Heart left ventricle (tissue), 16 donors: ENCODE measurements around the gene SEMA3B. TPM values are rescaled to one million over a fixed set of nuclear protein-coding genes. Genes with fewer than 3 reads are reported as not detected.
"Not testable (repeated sequence)": the region's sequence is repeated elsewhere in the genome, so short reads cannot be mapped to it uniquely, and the experiment has no call there.

Source experiments
- ATAC-seq, 4 donors: fragments of 200-7000 bp; cut with Tn5 transposase; one replicate each; pipeline ENCODE4 v1.9.1; 2020 to 2022; ENCODE audit warnings: moderate library complexity in 4 of 4, mild to moderate bottlenecking in 3 of 4, moderate number of reproducible peaks in 1 of 4
- DNase-seq, 5 donors: peaks; one replicate each; pipeline ENCODE4 v3.0.0-alpha.2; 2020
- H3K27ac ChIP-seq, 12 donors: fragments of 200-600 bp; sonication (generic) in 4 of 12; one replicate each; pipeline versions ENCODE4 v1.5.0 to v1.8.0; 2016 to 2022; ENCODE audit warnings: mild to moderate bottlenecking in 2 of 12
- H3K27me3 ChIP-seq, 9 donors: fragments of 200-600 bp; sonication (generic) in 2 of 9; one replicate each; pipeline versions ENCODE4 v1.5.1 to v1.8.0; 2016 to 2022; ENCODE audit warnings: mild to moderate bottlenecking in 3 of 9
- H3K36me3 ChIP-seq, 9 donors: fragments of 200-600 bp; sonication (generic) in 2 of 9; one replicate each; pipeline versions ENCODE4 v1.5.0 to v1.8.0; 2018 to 2022; ENCODE audit warnings: mild to moderate bottlenecking in 2 of 9
- H3K4me1 ChIP-seq, 12 donors: fragments of 200-600 bp; sonication (generic) in 4 of 12; one replicate each; pipeline versions ENCODE4 v1.5.0 to v1.8.0; 2016 to 2022; ENCODE audit warnings: mild to moderate bottlenecking in 3 of 12
- H3K4me3 ChIP-seq, 12 donors: fragments of 200-600 bp; sonication (generic) in 4 of 12; one replicate each; pipeline versions ENCODE4 v1.5.0 to v1.8.0; 2017 to 2022; ENCODE audit warnings: mild to moderate bottlenecking in 9 of 12, moderate library complexity in 4 of 12
- H3K9me3 ChIP-seq, 12 donors: fragments of 200-600 bp; sonication (generic) in 4 of 12; one replicate each; pipeline versions ENCODE4 v1.5.0 to v1.8.0; 2016 to 2022; ENCODE audit warnings: mild to moderate bottlenecking in 1 of 12
- CTCF ChIP-seq, 12 donors: fragments of 200-600 bp; sonication (generic) in 4 of 12; IDR thresholded peaks; one replicate each; pipeline versions ENCODE4 v1.5.0 to v1.8.0; 2018 to 2022; ENCODE audit warnings: antibody characterized with exemption in 12 of 12, mild to moderate bottlenecking in 5 of 12
- POLR2A ChIP-seq, 2 donors: fragments of 450-650 bp; IDR thresholded peaks; one replicate each; pipeline ENCODE4 v1.6.1; 2017; ENCODE audit warnings: antibody characterized with exemption in 2 of 2, mild to moderate bottlenecking in 2 of 2, moderate library complexity in 2 of 2
- WGBS, 4 donors: extraction: QIAGEN DNeasy Blood & Tissue Kit in 2 of 4; methylation state at CpG; one replicate each; pipeline versions ENCODE4 v1.1.5 to v1.1.7; 2013 to 2018; 5-methylcytosine and 5-hydroxymethylcytosine counted together
- intact Hi-C, 10 donors: fragments of 100-400 bp; cut with DNase I; formaldehyde crosslinking; loops; one replicate each; pipeline versions ENCODE4 v1.11.1 to v1.14.2; 2022
- polyA plus RNA-seq, 2 donors: library from polyadenylated mRNA; stranded (reverse); fragments of 200-250 nt; gene quantifications; one replicate each; pipeline ENCODE4 v1.2.3, GENCODE V29; 2013
- total RNA-seq, 9 donors: library from RNA; depleted of rRNA in 2 of 9; stranded (reverse); fragments of >200 nt in 2 of 9; fragmentation: NEBNext Ultra II Directional in 3 of 9; extraction: Animal tissue kit (Norgen Biotek cat#: 25700) in 3 of 9; gene quantifications; one replicate each; pipeline versions ENCODE4 v1.1.0 to v1.2.4, GENCODE V29; 2016 to 2023
- donor health status: ischemic (EF 13 %, LVEDD 7.1; RV severe dilation, severe dysfunction).
- donor health status: healthy with polysubstance abuse.
- donor health status: DM: no; HTN: yes; CAD: no.
- donor health status: DM: no; HTN: no; CAD: no.
- donor health status: ischemic (EF 25% LVEDD 6.9; RV normal size, moderate dysfunction).
- donor health status: ischemic (EF 25% LVEDD 5.7; RV mildly dilated, moderate dysfunction).
- donor health status: healthy.
- donor health status: DM: yes; HTN: yes; CAD: no.
- donor health status: ischemic (EF 35%, LVEDD 5.7; RV mildly dilated, moderate dysfunction).
- donor health status: nonischemic (EF 11% LVEDD 7.7; RV severe dilation, severe dysfunction).
- donor health status: DM: yes; HTN: yes; CAD: no.
- donor health status: PGD.
- donor health status: ischemic (EF 29% LVEDD 5.4; RV normal size, mild dysfunction).
- donor health status: nonischemic (EF 23%, LVEDD 6.1; RV moderate dilation, normal function).

SEMA3B gene
- total and polyA plus RNA-seq, 11 donors: 12.9 to 60.1 (median 19.3) TPM

GRCh38 chr3:50271314-50271936 lies 2.5 kb downstream of the SEMA3B start:
- 84 to 86% (median 86%) methylated on average over 10 of the region's 10 CpGs for WGBS, 4 donors
- intact Hi-C loops: loop anchor here (2.0 to 10.0 kb wide), 6 partner anchors 43 to 149 kb away; partner anchors contain the start of genes HYAL2 (in 2 of the 10) and TUSC2 (in 2 of the 10)
- peak in 1 of 5 donors; percentile 24 for DNase-seq
- Histone ChIP-seq H3K9me3 (no peaks in the 10 kb centered on the region), H3K4me3 (no peak overlapping the region), H3K27me3 (peaks cover 0 to 43% (median 6%) of the 10 kb centered on the region in 9 donors), H3K27ac (peak overlapping the region in 1 of 12 donors; percentile 100), H3K36me3 (no peaks in the 10 kb centered on the region), H3K4me1 (peaks cover 0 to 58% (median 33%) of the 10 kb centered on the region in 12 donors)
- ATAC-seq: no peak
- TF ChIP-seq CTCF (IDR thresholded peaks at IDR 0.05) (no peak), POLR2A (IDR thresholded peaks at IDR 0.05) (no peak)

GRCh38 chr3:50272538-50272910 lies 3.6 kb downstream of the SEMA3B start:
- intact Hi-C loops: loop anchor here in 9 of 10 donors (2.0 to 10.0 kb wide), 8 partner anchors 42 to 150 kb away; partner anchors contain the start of genes HYAL2 (in 2 of the 9) and TUSC2 (in 2 of the 9)
- Histone ChIP-seq H3K4me3 (peak overlapping the region in 2 of 12 donors; percentile 48 to 50), H3K27me3 (peaks cover 0 to 40% (median 6%) of the 10 kb centered on the region in 9 donors), H3K4me1 (peaks cover 0 to 51% (median 27%) of the 10 kb centered on the region in 12 donors), H3K27ac (peak overlapping the region in 1 of 12 donors; percentile 51)
- not testable (repeated sequence) for DNase-seq, H3K9me3 ChIP-seq, H3K36me3 ChIP-seq, ATAC-seq
- WGBS, 4 donors: 66 to 75% (median 72%) methylated on average over 10 of the region's 10 CpGs

GRCh38 chr3:50272911-50273688 lies 4.2 kb downstream of the SEMA3B start:
- DNase-seq (peak; percentile 83 to 94 (median 86)), ATAC-seq (peak; percentile 39 to 77 (median 61))
- Histone ChIP-seq H3K9me3 (no peaks in the 10 kb centered on the region), H3K27ac (peak overlapping the region in 6 of 12 donors; percentile 9 to 51 (median 30)), H3K4me1 (peaks cover 0 to 47% (median 26%) of the 10 kb centered on the region in 12 donors), H3K36me3 (no peaks in the 10 kb centered on the region), H3K4me3 (peak overlapping the region in 11 of 12 donors; percentile 19 to 54 (median 39)), H3K27me3 (peaks cover 0 to 38% (median 6%) of the 10 kb centered on the region in 9 donors)
- TF ChIP-seq CTCF (IDR thresholded peaks at IDR 0.05) (peak; percentile 96 to 99 (median 98)), POLR2A (IDR thresholded peaks at IDR 0.05) (no peak)
- intact Hi-C loops: loop anchor here (1.0 to 10.0 kb wide), 12 partner anchors 13 to 151 kb away; partner anchors contain the start of genes HYAL2 (in 2 of the 10) and TUSC2 (in 2 of the 10)
- 2 to 10% (median 8%) methylated on average over 30 to 61 of the region's 61 CpGs for WGBS, 4 donors

- ATAC-seq (no peak), DNase-seq (no peak)
- Histone ChIP-seq H3K4me1 (peaks cover 0 to 47% (median 27%) of the 10 kb centered on the region in 12 donors), H3K27ac (no peak overlapping the region), H3K36me3 (no peaks in the 10 kb centered on the region), H3K27me3 (peaks cover 0 to 38% (median 6%) of the 10 kb centered on the region in 9 donors), H3K9me3 (no peaks in the 10 kb centered on the region), H3K4me3 (peak overlapping the region in 9 of 12 donors; percentile 19 to 54 (median 39))
- intact Hi-C loops: loop anchor here (1.0 to 10.0 kb wide), 15 partner anchors 13 to 151 kb away; partner anchors contain the start of genes HYAL2 (in 3 of the 10) and TUSC2 (in 2 of the 10)
- 57 to 68% (median 62%) methylated on average over 21 to 31 of the region's 31 CpGs for WGBS, 4 donors
- TF ChIP-seq CTCF (IDR thresholded peaks at IDR 0.05) (no peak), POLR2A (IDR thresholded peaks at IDR 0.05) (no peak)
These were observed 4.7 kb downstream of the SEMA3B start for GRCh38 chr3:50273689-50274065.
